Measurements from ENCODE around the gene ARHGAP24.

ARHGAP24 gene

DNA sequence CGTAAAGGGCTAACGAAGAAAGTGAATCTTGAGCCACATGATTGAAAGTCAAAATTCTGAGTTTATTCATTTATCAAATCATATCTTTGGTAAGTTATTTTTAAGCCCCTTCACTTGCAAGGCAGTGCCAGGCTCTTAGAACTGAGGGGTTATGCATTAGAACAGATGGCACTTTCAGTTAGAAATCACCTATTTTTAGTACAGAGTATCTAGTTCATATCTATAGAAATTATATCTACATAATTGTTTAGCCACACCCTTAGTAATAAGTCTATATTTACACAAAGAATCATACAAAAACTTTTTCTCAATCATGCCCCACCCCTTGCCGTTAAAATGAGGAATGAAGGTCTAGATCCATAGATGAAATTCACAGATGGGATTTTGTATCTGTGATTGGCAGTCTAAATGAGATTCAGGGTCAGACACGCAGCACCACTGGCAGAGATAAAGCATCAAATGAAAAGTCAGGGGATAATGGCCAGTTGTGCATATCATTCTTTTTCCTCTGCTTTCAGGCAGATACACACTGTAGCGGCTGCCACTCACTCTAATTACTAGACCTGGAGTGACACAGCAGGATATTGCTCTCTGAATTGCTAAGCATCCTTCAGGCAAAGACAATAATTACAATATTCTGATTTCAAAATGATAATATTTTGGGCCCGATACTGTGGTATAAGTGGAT lies 444.4 kb downstream of the ARHGAP24 start:
- no peak for DNase-seq (ENCODE audit: low read depth)

DNA sequence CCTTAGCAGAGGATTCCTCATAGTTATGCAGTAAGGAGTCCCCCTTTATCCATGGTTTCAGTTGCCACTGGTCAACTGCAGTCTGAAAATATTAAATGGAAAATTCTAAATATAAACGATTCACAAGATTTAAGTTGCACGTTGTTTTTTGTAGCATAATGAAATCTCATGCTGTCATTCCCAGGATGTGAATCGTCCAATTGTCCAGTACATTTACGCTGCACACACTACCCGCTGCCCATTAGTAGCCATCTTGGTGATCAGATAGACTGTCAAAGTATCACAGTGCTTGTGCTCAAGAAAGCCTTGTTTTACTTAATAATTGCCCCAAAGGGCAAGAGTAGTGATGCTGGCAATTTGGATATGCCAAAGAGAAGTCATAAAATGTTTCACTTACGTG lies 450.1 kb downstream of the ARHGAP24 start:
- no peak for DNase-seq (ENCODE audit: low read depth)

GRCh38 chr4:85928775-85929591 lies 454.0 kb downstream of the ARHGAP24 start:
- no peak for DNase-seq (ENCODE audit: low read depth)

GRCh38 chr4:85929961-85930665 lies 455.2 kb downstream of the ARHGAP24 start:
- no peak for DNase-seq (ENCODE audit: low read depth)

- no peak for DNase-seq (ENCODE audit: low read depth)
Measured at GRCh38 chr4:85932500-85933290, 457.7 kb downstream of the ARHGAP24 start.

DNA sequence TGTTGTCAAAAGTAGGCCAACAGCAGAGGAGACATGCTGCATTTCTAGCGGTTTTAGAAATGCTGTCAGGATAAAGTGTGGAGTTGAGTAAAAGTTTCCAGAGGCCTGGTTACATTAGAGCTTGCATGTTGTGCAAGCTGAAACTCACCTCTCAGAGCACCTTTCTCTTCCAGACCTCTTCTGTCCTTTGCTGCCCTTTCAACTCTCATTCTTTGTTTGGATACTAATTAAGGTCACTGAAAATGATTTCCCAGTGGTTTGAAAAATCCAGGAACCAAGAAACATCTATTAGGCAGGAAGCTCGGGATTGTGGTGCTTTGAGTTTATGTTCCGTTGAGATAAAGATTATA lies 458.3 kb downstream of the ARHGAP24 start:
- no peak for DNase-seq (ENCODE audit: low read depth)

DNA sequence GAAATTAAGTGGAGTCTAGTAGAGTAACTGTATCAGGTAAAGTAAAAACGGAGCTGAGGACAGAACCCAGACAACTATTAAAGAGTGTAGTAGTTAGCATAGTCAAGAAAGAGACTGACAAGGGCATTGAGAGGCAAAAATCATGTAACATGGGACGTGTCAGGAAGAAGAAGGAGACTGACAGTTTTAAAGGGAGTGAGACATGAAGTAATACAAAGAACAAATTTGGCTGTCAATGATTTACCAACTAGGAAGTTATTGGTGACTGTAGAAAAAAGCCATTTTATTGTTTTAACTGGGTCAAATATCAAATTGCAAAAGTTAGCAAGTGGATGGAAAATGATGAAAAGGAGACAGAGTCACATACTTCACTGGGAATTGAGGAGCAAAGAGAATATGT lies 462.6 kb downstream of the ARHGAP24 start:
- no peak for DNase-seq (ENCODE audit: low read depth)

GRCh38 chr4:85938062-85938461 lies 463.1 kb downstream of the ARHGAP24 start:
- no peak for DNase-seq (ENCODE audit: low read depth)

DNA sequence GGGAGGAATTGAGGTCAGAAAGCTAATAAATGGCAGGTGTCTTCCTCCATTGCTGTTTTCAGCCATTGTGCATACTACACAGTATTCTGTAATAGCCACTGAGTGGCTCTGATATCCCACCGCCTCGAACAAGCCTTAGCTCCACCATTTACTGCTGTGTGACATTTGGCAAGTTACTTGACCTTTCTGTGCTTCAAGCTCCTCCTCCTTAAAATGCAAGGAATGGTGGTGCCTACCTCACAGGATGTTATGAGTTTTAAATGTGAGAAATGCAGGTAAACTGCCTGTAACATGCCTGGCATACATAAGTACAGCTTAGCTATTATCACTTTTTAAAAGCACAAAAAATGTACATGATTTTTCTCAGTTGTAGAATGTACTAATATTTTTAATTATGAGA lies 464.0 kb downstream of the ARHGAP24 start:
- DNase-seq (ENCODE audit: low read depth), result no peak

- DNase-seq (ENCODE audit: low read depth), result no peak
Measured at GRCh38 chr4:85939595-85939994, 464.6 kb downstream of the ARHGAP24 start.

GRCh38 chr4:85940151-85940550 lies 465.2 kb downstream of the ARHGAP24 start:
- no peak for DNase-seq (ENCODE audit: low read depth)

- no peak for DNase-seq (ENCODE audit: low read depth)
Measured at GRCh38 chr4:85942107-85942506, 467.2 kb downstream of the ARHGAP24 start.

DNA sequence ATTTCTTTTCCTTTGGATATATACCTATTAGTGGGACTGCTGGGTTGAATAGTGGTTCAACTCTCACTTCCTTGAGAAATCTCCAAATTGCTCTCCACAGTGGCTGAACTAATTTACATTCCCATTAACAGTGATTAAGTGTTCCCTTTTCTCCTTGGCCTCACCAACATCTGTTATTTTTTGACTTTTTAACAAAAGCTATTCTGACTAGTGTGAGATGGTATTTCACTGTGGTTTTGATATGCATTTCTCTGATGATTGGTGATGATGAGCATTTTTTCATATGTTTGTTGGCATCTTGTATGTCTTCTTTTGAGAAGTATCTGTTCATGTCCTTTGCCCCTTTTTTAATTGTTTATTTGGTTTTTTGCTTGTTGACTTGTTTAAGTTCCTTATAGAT lies 471.9 kb downstream of the ARHGAP24 start:
- DNase-seq (ENCODE audit: low read depth), result no peak

DNA sequence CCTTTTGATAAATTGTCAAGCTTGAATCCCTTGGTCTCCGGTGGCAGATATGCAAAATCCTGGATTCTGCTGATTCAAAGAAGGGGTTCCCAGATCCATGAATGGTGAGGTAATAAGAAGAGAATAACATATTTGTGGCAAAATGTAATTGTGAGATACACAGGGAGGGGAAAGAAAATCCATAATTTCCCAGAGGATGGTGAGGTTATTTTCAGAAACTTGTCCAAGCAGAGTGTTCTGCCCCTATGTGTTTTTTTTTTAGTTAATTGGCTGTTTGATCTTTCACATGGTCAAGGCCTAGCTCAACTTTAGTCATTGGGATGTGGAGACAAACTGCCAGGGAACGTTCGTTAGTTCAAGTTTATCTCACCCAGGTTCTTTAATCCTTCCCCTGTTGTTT lies 476.1 kb downstream of the ARHGAP24 start:
- DNase-seq (ENCODE audit: low read depth), result no peak

DNA sequence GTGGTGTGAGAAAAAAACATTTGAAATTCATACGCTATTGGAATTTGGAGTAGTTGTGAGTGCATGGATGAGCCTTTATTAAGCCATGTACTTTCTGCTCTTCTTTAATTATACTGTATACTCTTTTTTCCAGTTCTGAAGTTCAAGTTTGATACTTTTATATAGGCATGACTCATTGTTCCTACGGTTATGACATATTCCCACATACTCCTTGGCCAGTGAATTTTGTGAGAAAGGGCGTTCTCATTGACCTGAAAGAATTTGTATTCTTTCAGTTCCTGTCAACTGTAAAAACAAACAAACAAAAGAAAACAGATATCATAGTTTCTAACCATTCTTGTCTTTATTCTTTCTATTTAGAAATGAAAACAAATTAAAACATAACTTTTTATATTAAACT lies 477.6 kb downstream of the ARHGAP24 start:
- no peak for DNase-seq (ENCODE audit: low read depth)

- DNase-seq (ENCODE audit: low read depth), result no peak
Measured at GRCh38 chr4:85952972-85953650, 478.2 kb downstream of the ARHGAP24 start.

DNA sequence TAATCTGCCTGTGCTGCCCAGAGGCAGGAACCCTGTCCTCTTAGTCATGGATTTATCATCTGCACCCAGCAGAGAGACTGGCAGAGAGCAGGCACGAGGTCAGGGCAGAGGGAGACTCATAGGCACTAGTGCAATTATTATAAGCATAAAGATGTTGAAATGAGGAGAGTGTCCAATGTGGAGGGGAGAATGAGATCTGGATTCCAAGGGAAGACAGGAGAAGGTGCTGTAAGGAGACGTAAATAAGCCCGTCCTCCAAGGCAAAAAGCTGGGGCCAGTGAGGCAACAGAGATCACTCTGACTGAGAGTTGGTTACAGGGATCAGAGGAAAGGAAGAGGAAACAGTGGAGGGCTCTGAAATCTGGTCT lies 478.7 kb downstream of the ARHGAP24 start:
- no peak for DNase-seq (ENCODE audit: low read depth)

DNA sequence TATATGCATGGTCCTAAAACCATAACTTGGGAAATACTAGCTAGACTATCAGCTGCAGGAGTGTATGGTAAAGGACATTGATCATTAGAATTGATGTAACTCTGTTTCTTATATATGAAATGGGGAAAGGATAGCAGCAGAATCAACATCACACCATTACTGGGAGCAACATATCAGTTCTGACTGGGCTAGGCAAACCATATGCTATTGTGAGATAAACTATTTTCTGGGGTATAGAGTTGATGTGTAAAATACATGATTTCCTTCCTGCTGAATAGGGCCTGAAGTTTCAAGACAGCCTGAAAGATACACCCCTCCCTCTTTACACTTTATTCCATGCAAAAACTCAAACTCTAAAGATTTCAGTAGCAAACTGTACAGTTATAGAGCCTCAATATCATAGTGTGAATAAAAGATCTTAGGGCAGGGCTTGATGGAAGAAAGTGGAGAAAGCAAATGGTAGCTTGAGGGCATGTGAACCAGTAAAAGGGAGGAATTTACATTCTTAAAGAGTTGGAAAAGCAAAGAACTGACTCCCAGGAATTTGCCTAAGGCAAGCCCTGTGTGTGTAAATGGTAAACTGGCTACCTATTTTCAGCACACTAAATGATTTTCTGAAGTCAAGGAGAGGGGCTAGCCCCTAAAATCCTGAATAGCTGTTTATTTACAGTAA lies 480.8 kb downstream of the ARHGAP24 start:
- no peak for DNase-seq (ENCODE audit: low read depth)

- DNase-seq (ENCODE audit: low read depth), result no peak
Measured at GRCh38 chr4:85956293-85956945, 481.5 kb downstream of the ARHGAP24 start.

DNA sequence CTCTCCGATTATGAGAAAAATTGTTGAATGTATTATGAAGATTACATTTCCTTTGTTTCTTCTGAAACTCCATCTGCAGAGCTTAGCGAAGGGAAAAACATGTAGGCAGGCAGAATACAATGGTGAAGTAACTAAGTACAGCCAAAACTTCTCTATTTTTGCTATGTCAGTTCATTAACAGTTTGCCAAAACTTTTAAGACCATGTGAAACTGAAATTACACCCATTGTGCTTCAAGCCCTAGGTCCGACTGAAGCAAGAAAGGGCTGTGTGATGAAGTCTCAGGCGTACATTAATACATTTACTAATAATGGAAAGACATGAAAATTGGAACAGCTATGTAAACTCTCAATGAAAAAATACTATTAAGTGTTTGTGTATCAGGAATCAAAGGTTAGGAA lies 486.9 kb downstream of the ARHGAP24 start:
- DNase-seq (ENCODE audit: low read depth), result no peak

GRCh38 chr4:85963231-85963630 lies 488.3 kb downstream of the ARHGAP24 start:
- DNase-seq (ENCODE audit: low read depth), result no peak

Measured in activated gamma-delta T cell treated with anti-CD3 and anti-CD28 coated beads, Interleukin-2, amount 50 U/mL, for 16 hours (primary cell).